ENCODE results near the gene RPS16. TPM values are rescaled to one million over a fixed set of nuclear protein-coding genes. Genes with fewer than 3 reads are reported as not detected.
A peak's percentile ranks its signal among the peaks of the same experiment; 100 is the strongest.

Gene RPS16
- total and polyA plus RNA-seq, 2 of the 8 experiments (the other 6 are each of a cell fraction or from before 2014, with no cell fraction given) = 2,433 to 7,810 TPM

- TF ChIP-seq NANOG (IDR thresholded peaks at IDR 0.05; ENCODE audit: insufficient read depth, low read depth, low read length, poor library complexity, severe bottlenecking) = no peak
- TF ChIP-seq ASH2L (IDR thresholded peaks at IDR 0.05; ENCODE audit: low read length) = no peak
- TF ChIP-seq CHD2 (IDR thresholded peaks at IDR 0.05; ENCODE audit: low read length) = peak; percentile 6; the same call in 1 of the 2 replicates
These were observed 26.3 kb downstream of the RPS16 start (continued) for GRCh38 chr19:39409208-39410016.

Data from H1 (cell line).